Measurements from ENCODE around the gene SYNJ2BP. TPM values are rescaled to one million over a fixed set of nuclear protein-coding genes. Genes with fewer than 3 reads are reported as not detected.
"Not testable (repeated sequence)": the region's sequence is repeated elsewhere in the genome, so short reads cannot be mapped to it uniquely, and the experiment has no call there.

Gene SYNJ2BP
- total RNA-seq, 4 donors from 2014 or later: 28.1 to 44.9 (median 37.7) TPM

- Histone ChIP-seq H3K27ac (peak overlapping the region; percentile 37 to 65 (median 63)), H3K36me3 (no peaks in the 10 kb centered on the region), H3K27me3 (no peaks in the 10 kb centered on the region), H3K4me1 (peaks cover 7 to 11% of the 10 kb centered on the region in 2 donors), H3K4me3 (replicated peaks in 1 of 3) (peak overlapping the region; percentile 51 to 64 (median 55)), H3K9me3 (no peaks in the 10 kb centered on the region)
- WGBS, 2 donors: 4 to 5% methylated on average over 9 of the region's 9 CpGs
- intact Hi-C loops (cut with DNase I): no loop called here
- DNase-seq: no peak
- TF ChIP-seq CTCF (IDR thresholded peaks at IDR 0.05) (no peak), POLR2A (IDR thresholded peaks at IDR 0.05) (no peak)
Measured at GRCh38 chr14:70416338-70416724, 559 bp downstream of the SYNJ2BP start.

GRCh38 chr14:70415788-70416187, 1.1 kb downstream of the SYNJ2BP start:
- 19 to 24% methylated on average over 2 of the region's 2 CpGs for WGBS, 2 donors
- no peak for DNase-seq
- no peaks in the 10 kb centered on the region for H3K36me3 ChIP-seq

GRCh38 chr14:70407621-70408020, 9.3 kb downstream of the SYNJ2BP start:
- Histone ChIP-seq H3K4me3 (replicated peaks in 1 of 3) (no peak overlapping the region), H3K4me1 (no peaks in the 10 kb centered on the region), H3K36me3 (no peaks in the 10 kb centered on the region), H3K27me3 (no peaks in the 10 kb centered on the region), H3K9me3 (no peaks in the 10 kb centered on the region), H3K27ac (no peak overlapping the region)
- intact Hi-C loops (cut with DNase I): no loop called here
- 96 to 97% methylated on average over 4 of the region's 4 CpGs for WGBS, 2 donors
- TF ChIP-seq CTCF (IDR thresholded peaks at IDR 0.05) (no peak), POLR2A (IDR thresholded peaks at IDR 0.05) (no peak)
- DNase-seq: no peak

More at GRCh38 chr14:70415788-70416187, 1.1 kb downstream of the SYNJ2BP start:
- no peaks in the 10 kb centered on the region for H3K9me3 ChIP-seq
- H3K27ac ChIP-seq: no peak overlapping the region
- peak overlapping the region in 1 of 3 donors; percentile 55 for H3K4me3 ChIP-seq (replicated peaks in 1 of 3)
- H3K4me1 ChIP-seq: peaks cover 7 to 11% of the 10 kb centered on the region in 2 donors
- intact Hi-C loops (cut with DNase I): no loop called here
- H3K27me3 ChIP-seq: no peaks in the 10 kb centered on the region
- no peak for TF ChIP-seq POLR2A (IDR thresholded peaks at IDR 0.05)
- no peak for TF ChIP-seq CTCF (IDR thresholded peaks at IDR 0.05)

- H3K27me3 ChIP-seq; DNase-seq; H3K9me3 ChIP-seq; H3K27ac ChIP-seq; H3K4me3 ChIP-seq (replicated peaks in 1 of 3); intact Hi-C loops (cut with DNase I); H3K36me3 ChIP-seq; H3K4me1 ChIP-seq: not testable (repeated sequence)
- 88 to 95% methylated on average over 4 of the region's 4 CpGs for WGBS, 2 donors
Measured at GRCh38 chr14:70406216-70406615, 10.7 kb downstream of the SYNJ2BP start.

GRCh38 chr14:70403335-70403734, 13.6 kb downstream of the SYNJ2BP start:
- H3K27me3 ChIP-seq; intact Hi-C loops (cut with DNase I): not testable (repeated sequence)
- 69 to 77% methylated on average over 4 of the region's 4 CpGs for WGBS, 2 donors

GRCh38 chr14:70401643-70402042, 15.2 kb downstream of the SYNJ2BP start:
- TF ChIP-seq POLR2A (IDR thresholded peaks at IDR 0.05) (no peak), CTCF (IDR thresholded peaks at IDR 0.05) (no peak)
- H3K36me3 ChIP-seq: no peaks in the 10 kb centered on the region
- no peaks in the 10 kb centered on the region for H3K27me3 ChIP-seq
- no peaks in the 10 kb centered on the region for H3K4me1 ChIP-seq
- WGBS, 2 donors: 78 to 93% methylated on average over 4 of the region's 4 CpGs
- H3K9me3 ChIP-seq: no peaks in the 10 kb centered on the region
- no peak overlapping the region for H3K4me3 ChIP-seq (replicated peaks in 1 of 3)
- intact Hi-C loops (cut with DNase I): no loop called here
- no peak overlapping the region for H3K27ac ChIP-seq
- DNase-seq: no peak

More at GRCh38 chr14:70403335-70403734, 13.6 kb downstream of the SYNJ2BP start:
- H3K4me1 ChIP-seq; H3K9me3 ChIP-seq; DNase-seq; H3K4me3 ChIP-seq (replicated peaks in 1 of 3); H3K27ac ChIP-seq; H3K36me3 ChIP-seq: not testable (repeated sequence)

Data from thyroid gland (tissue), 4 donors.